Measurements from ENCODE around the gene CHN2. TPM values are rescaled to one million over a fixed set of nuclear protein-coding genes. Genes with fewer than 3 reads are reported as not detected.

The CHN2 gene
- total and polyA plus RNA-seq, 2 donors (not counting 1 experiment from before 2014, with no cell fraction given), result 0.86 to 1.4 TPM

DNA sequence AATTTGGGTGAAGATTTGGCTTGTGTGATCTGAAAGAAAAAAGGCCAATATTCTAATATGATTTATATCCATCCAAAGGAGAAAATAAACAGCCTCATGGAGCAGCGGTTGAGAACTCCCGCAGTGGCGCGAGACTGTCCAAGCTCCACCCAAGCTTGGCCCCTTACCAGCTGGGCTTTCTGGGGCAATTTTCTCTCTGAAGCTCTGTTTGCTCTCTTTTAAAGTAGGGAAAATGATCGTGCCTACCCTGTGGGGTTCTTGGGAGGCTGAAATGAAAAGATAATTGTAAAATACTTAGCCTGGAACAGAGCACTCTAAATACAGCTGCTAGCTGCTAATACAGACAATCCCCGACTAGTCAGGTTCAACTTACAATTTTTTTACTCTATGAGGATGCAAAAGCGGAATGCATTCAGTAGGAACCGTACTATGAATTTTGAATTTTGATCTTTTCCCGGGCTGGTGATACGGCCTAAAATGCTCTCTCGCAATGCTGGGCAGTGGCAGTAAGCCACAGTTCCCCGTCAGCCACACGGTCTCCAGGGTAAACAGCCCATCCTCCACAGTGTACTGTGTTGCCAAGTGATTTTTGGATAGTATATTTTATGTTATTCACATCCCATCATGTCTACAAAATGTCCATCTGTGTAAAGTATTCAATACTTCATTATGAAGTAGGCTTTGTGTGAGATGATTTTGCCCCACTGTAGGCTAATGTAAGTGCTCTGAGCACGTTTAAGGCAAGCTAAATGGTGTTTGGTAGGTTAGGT, 137.7 kb downstream of the CHN2 start:
- Histone ChIP-seq H3K9ac (ENCODE audit: low read length) (no peak overlapping the region), H3K9me3 (ENCODE audit: control extremely low read depth in 1 of 3, control insufficient read depth in 2 of 3, insufficient read depth in 1 of 3, low read length in 2 of 3) (no peaks in the 10 kb centered on the region), H4K20me1 (ENCODE audit: control insufficient read depth, insufficient read depth, low read length, poor library complexity, severe bottlenecking) (no peaks in the 10 kb centered on the region), H3K36me3 (replicated peaks in 1 of 2; ENCODE audit: control extremely low read depth in 1 of 2, control insufficient read depth in 1 of 2, extremely low read depth in 1 of 2, insufficient read depth in 2 of 2, low read length in 1 of 2) (no peaks in the 10 kb centered on the region), H3K4me1 (ENCODE audit: control insufficient read depth in 2 of 2, insufficient read depth in 2 of 2, low read length in 2 of 2) (peaks cover 0 to 3% of the 10 kb centered on the region in 2 donors), H3K79me2 (ENCODE audit: control insufficient read depth, insufficient read depth, low read length) (no peaks in the 10 kb centered on the region), H3K4me2 (replicated peaks; ENCODE audit: low read depth, low read length, poor library complexity, severe bottlenecking) (no peak overlapping the region), H3K27me3 (replicated peaks in 1 of 4; ENCODE audit: control extremely low read depth in 1 of 4, control insufficient read depth in 3 of 4, insufficient read depth in 4 of 4, low read length in 3 of 4) (no peaks in the 10 kb centered on the region), H2AFZ (ENCODE audit: insufficient read depth, low read depth, low read length, poor library complexity, severe bottlenecking) (no peak overlapping the region), H3K4me3 (ENCODE audit: control extremely low read depth in 1 of 5, extremely low read depth in 1 of 5, insufficient read depth in 1 of 5, low read depth in 2 of 5, low read length in 4 of 5) (no peak overlapping the region), H3K27ac (ENCODE audit: low read length in 2 of 2) (no peak overlapping the region)
- Mint-ChIP-seq H3K4me1 (peaks cover 7% of the 10 kb centered on the region), H3K27me3 (peaks cover 11% of the 10 kb centered on the region), H3K9me3 (ENCODE audit: insufficient read depth) (no peaks in the 10 kb centered on the region), H3K4me3 (no peak overlapping the region), H3K27ac (no peak overlapping the region)
- ATAC-seq (ENCODE audit: low read depth) (no peak), DNase-seq (no peak)
- ChIA-PET CTCF (no interaction called here), POLR2A (no interaction called here)
- intact Hi-C loops (cut with micrococcal nuclease), result no loop called here
- no peak for TF ChIP-seq EZH2 (IDR thresholded peaks at IDR 0.05; ENCODE audit: borderline replicate concordance, insufficient read depth, low read depth, low read length, poor library complexity, severe bottlenecking)
- WGBS (ENCODE audit: insufficient coverage), result 94% methylated on average over 7 of the region's 14 CpGs

DNA sequence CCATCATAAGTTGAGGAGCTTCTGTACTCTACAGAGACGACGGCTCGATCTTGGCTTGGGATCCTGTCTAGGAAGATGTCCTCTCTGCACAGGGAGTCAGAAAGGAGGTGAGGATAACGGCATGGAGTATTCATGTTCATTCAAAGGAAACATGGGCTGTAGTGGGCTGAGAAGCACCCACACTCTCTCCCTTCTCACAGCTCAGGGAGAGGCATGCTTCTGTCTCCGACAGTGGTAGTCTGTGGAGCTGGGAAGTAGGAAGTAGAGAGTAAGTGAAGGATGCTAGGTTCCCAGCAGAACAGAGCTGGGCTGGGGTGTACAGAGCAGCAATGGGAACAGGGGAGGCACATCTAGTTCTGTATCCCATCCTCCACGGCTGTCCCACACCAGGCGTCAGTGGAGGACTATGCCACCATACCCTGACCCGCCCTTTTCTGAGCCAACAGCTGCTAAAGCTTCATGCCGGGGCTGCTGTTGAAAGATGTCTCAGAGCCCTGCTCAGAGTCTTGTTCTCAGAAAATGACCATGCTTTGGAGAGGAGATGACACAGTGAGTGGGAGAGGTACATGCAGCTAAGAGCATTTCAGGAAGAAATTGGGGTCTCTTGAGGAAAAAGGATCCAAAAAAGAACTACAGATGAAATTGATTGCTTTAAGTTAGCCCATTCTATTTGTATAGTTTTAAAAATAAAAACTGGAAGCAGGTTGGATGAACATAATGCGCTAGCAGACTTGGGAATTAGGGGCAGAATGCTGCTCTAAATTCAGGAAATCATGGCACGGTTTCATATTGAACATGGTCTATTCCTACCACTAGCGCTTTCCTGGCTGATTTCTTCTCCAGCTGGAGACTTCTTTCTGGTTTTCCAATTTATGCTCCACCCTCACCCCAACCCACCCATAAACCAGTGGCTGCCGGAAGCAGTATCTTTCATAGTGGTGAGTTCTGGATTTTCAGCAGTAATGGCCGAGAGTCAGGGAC, 138.6 kb downstream of the CHN2 start:
- TF ChIP-seq EZH2 (IDR thresholded peaks at IDR 0.05; ENCODE audit: borderline replicate concordance, insufficient read depth, low read depth, low read length, poor library complexity, severe bottlenecking), result no peak
- TF ChIP-seq, protein P1, sequence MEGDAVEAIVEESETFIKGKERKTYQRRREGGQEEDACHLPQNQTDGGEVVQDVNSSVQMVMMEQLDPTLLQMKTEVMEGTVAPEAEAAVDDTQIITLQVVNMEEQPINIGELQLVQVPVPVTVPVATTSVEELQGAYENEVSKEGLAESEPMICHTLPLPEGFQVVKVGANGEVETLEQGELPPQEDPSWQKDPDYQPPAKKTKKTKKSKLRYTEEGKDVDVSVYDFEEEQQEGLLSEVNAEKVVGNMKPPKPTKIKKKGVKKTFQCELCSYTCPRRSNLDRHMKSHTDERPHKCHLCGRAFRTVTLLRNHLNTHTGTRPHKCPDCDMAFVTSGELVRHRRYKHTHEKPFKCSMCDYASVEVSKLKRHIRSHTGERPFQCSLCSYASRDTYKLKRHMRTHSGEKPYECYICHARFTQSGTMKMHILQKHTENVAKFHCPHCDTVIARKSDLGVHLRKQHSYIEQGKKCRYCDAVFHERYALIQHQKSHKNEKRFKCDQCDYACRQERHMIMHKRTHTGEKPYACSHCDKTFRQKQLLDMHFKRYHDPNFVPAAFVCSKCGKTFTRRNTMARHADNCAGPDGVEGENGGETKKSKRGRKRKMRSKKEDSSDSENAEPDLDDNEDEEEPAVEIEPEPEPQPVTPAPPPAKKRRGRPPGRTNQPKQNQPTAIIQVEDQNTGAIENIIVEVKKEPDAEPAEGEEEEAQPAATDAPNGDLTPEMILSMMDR (IDR thresholded peaks at IDR 0.05), result no peak
- ATAC-seq (ENCODE audit: low read depth), result no peak
- H2AFZ ChIP-seq (ENCODE audit: insufficient read depth, low read depth, low read length, poor library complexity, severe bottlenecking), result no peak overlapping the region
- H3K79me2 ChIP-seq (ENCODE audit: control insufficient read depth, insufficient read depth, low read length), result no peaks in the 10 kb centered on the region
- no peak for DNase-seq
- CTCF ChIA-PET, result no interaction called here
- H3K4me1 ChIP-seq (ENCODE audit: control insufficient read depth in 2 of 2, insufficient read depth in 2 of 2, low read length in 2 of 2), result peaks cover 4 to 8% of the 10 kb centered on the region in 2 donors
- Mint-ChIP-seq H3K27me3 (peaks cover 11% of the 10 kb centered on the region), H3K4me3 (no peak overlapping the region), H3K9me3 (ENCODE audit: insufficient read depth) (no peaks in the 10 kb centered on the region), H3K4me1 (peaks cover 14% of the 10 kb centered on the region), H3K27ac (no peak overlapping the region)
- POLR2A ChIA-PET, result no interaction called here
- no peaks in the 10 kb centered on the region for H4K20me1 ChIP-seq (ENCODE audit: control insufficient read depth, insufficient read depth, low read length, poor library complexity, severe bottlenecking)
- H3K27ac ChIP-seq (ENCODE audit: low read length in 2 of 2), result no peak overlapping the region
- no peak overlapping the region for H3K4me2 ChIP-seq (replicated peaks; ENCODE audit: low read depth, low read length, poor library complexity, severe bottlenecking)
- H3K36me3 ChIP-seq (replicated peaks in 1 of 2; ENCODE audit: control extremely low read depth in 1 of 2, control insufficient read depth in 1 of 2, extremely low read depth in 1 of 2, insufficient read depth in 2 of 2, low read length in 1 of 2), result no peaks in the 10 kb centered on the region
- no peak overlapping the region for H3K4me3 ChIP-seq (ENCODE audit: control extremely low read depth in 1 of 5, extremely low read depth in 1 of 5, insufficient read depth in 1 of 5, low read depth in 2 of 5, low read length in 4 of 5)
- over 99% methylated on average over 12 of the region's 14 CpGs for WGBS (ENCODE audit: insufficient coverage)
- no peaks in the 10 kb centered on the region for H3K9me3 ChIP-seq (ENCODE audit: control extremely low read depth in 1 of 3, control insufficient read depth in 2 of 3, insufficient read depth in 1 of 3, low read length in 2 of 3)
- H3K27me3 ChIP-seq (replicated peaks in 1 of 4; ENCODE audit: control extremely low read depth in 1 of 4, control insufficient read depth in 3 of 4, insufficient read depth in 4 of 4, low read length in 3 of 4), result no peaks in the 10 kb centered on the region
- intact Hi-C loops (cut with micrococcal nuclease), result no loop called here
- H3K9ac ChIP-seq (ENCODE audit: low read length), result no peak overlapping the region

All from B cell (primary cell).